GM18502 (cell line): ENCODE measurements around the gene ERICH6.

ENCODE experiments used
- ATAC-seq: cut with Tn5 transposase; IDR thresholded peaks from one replicate; pipeline ENCODE4 v1.9.1; 2021; ENCODE audit warnings: mild to moderate bottlenecking; ENCODE audit not compliant: unreplicated experiment, poor library complexity

Gene ERICH6

DNA sequence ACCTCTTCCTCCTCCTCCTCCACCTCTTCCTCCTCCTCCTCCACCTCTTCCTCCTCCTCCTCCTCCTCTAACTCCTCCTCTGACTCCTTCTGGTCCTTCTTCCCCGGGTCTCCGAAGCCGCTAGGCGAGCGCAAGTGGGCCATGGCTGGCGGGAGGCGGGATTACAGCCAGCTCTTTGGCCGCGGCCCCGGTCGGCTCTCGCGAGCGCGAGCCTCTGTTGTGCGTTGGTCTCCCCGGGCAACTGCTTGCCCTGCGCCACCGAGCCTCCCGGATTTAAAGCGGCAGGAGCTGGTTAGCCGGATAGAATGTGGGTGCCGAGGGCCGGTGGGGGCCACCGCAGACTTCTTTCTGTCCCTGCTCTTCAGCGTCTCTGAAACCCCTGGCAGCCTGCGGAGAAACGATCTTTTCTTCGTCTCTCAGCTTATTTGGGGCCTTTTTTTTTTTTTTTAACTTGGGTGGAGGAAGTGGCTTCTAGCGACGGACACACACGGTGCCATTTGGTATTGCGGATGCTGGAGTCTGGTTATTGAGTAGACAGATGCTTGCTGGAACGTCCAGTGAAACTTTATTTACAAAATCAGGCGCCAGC is at the start of gene ERICH6:
TSS of gene ERICH6 (minus strand) at position 165 of the 589 bp plus-strand sequence. CDS start at position 143, 22 bp downstream.
- peak; percentile 99 for ATAC-seq

GRCh38 chr3:150751781-150752263 is 48.1 kb upstream of the ERICH6 start:
- ATAC-seq = no peak

DNA sequence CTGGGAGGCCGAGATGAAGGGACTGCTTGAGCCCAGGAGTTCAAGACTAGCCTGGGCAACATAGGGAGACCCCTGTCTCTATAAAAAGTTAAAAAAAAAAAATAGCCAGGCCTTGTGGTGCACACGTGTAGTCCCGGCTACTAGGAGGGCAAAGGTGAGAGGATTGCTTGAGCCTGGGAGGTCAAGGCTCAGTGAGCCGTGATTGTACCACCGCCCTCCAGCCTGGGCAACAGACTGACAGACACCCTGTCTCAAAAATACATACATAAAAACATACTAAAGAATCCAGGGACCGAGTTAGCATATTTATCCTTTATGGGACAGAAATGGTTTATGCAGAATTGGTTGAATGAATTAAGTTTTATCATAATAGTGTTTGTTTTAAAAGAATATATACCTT is 45.5 kb upstream of the ERICH6 start:
- no peak for ATAC-seq

DNA sequence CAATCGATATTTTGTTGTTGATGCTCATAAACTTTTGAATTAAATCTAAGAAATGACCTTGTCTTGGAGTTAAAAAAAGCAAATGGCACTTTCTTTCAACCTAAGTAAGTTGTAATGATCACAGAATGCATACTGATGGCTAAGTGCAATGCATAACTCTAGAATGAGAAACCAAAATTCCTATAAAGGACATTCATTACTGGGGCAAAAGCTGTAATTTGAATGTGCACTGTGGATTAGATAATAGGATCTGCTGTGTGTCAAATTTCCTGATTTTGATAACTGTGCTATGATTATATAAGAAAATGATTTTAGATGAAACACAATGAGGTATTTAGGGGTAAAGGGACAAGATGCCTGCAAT is 44.9 kb upstream of the ERICH6 start:
- ATAC-seq = no peak

- no peak for ATAC-seq
These were observed 44.4 kb upstream of the ERICH6 start for GRCh38 chr3:150747886-150748683.

GRCh38 chr3:150746791-150747590 is 43.3 kb upstream of the ERICH6 start:
- no peak for ATAC-seq

GRCh38 chr3:150745832-150746231 is 42.1 kb upstream of the ERICH6 start:
- no peak for ATAC-seq

DNA sequence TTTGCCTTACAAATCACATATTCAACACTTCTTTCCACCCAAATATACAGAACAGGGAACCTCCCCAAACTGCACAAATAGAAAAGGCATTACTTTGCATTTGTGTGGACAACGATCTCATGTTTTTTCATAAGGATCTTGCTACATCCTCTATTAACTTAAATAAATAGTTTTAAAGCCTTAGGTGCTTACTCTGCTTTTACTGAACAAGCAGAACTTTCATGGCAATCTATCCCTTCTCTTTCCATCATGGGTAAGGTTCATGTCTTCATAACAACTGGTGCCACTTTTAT is 41.1 kb upstream of the ERICH6 start:
- no peak for ATAC-seq

GRCh38 chr3:150744041-150744918 is 40.6 kb upstream of the ERICH6 start:
- no peak for ATAC-seq

DNA sequence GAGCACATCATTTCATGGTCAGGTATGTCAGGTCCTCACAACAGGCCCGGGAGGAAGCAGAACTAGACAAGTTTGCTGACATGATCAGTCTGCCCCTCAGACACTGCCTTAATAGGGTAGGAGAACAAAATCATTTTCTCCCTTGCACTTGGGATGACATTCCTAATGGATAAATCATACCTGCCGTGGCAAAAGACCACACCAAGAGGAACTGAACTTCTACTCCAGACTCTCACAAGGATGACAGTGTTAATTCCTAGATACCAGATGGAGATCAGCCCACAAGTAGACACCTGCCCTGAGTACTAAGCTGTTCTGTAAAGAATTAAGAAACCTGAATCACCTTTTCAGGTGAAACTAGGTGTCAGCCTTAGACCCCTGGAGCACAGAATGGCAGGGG is 39.8 kb upstream of the ERICH6 start:
- no peak for ATAC-seq

GRCh38 chr3:150742679-150743078 is 39.0 kb upstream of the ERICH6 start:
- ATAC-seq = no peak

DNA sequence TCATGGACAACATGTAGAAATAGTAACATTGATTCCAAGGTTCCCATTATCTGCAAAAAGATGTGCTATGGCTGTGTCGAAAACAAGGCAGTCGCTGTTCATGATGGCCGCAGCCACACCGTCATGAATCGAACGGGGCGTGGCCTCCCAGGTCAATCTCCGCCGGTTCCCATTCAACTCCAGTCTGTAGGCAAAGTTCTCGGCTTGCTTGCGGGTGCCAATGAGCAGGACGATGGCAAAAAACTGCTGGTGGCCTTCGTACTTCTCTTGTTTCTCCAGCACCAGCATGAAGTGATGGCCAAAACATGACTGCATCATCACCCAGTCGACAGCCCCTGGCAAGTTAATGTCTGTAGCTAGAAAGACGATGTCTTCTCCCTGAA is 38.4 kb upstream of the ERICH6 start:
- ATAC-seq = no peak

DNA sequence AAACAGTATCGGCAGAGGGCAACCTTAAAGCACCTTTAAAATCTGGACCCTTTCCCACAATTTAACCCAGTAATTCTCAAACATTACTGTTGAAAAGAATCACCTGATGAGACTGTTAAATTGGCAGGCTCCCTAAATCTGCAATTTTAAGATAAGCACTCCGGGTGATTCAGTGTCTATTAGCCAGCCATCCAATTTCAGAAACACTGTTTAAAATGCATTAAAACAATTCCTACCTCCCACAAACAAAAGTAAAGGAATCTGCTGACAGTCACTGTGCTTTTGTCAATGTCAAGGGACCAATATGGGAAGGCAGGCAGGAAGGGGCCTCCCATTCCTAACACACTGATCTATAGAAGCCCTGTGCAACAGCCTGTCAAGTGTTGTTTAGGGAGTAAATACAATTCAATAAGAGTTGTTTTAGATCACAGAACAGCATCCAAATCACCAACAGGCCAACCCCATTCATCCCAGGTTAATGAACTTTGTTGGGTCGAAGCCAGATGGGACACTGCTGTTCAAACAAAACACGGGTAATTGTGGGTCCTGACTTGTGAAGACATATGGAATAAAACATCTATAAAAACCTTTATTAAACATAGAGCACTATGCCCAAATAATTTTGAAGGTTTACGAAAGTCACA is 37.9 kb upstream of the ERICH6 start:
- ATAC-seq = no peak

DNA sequence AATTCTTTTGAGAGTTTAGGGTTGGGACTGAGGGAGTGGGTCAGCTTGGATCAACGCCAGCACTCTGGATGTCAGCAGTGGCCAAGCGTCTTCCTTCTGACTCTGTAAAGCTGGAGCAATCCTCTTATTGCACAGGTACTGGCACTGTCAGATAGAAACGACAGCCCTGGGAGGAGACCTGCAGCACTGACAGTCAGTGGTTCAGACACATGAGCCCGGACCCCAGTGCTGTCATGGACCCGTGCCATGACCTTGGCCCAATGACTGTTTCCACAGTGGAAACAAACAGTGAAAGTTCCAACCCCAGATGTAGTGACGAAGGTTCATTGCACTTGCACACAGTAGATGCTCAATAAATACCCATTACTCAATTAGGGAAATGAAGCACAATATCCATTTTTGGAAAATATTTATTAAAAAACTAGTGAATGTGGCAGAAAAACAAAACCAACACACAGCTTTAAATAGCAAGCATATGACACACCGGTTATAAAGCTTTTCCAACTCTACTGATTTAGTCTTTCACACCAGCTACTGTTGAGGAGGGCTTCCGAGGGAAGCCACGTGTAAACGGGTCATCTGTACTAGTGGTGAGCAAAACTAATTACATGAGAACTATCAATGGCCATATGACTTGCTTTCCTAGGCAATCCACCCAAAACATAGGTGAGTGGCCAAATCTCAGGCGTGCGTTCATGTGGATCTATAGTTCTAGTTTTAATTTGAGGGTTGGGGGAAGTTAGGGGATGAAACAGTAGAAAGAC is 37.2 kb upstream of the ERICH6 start:
- ATAC-seq = no peak

- ATAC-seq = peak; percentile 38
These were observed 36.3 kb upstream of the ERICH6 start for GRCh38 chr3:150739877-150740645.

- ATAC-seq = peak; percentile 39
These were observed 35.6 kb upstream of the ERICH6 start for GRCh38 chr3:150739200-150739863.

DNA sequence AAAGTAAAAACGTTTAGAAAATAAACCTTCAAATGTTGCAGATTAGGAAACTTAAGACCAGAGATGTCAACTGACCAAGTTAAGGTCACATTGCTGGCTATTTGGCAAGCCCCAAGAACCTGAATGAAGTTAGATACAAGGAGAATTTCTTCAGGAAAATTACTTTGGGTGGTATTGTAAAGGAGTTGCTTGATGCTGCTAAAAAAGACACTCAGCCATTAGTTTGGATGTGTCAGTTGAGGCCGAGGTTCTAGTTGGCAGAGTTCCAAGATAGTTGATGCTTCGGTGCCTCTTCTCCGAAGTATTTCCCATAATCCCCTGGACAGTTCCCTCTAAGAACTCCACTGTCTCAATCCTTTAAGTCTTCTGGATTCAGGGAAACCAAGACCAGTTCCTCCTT is 35.0 kb upstream of the ERICH6 start:
- ATAC-seq = no peak
